ENCODE results near the gene C11orf68.
"Not testable (repeated sequence)": the region's sequence is repeated elsewhere in the genome, so short reads cannot be mapped to it uniquely, and the experiment has no call there.

C11orf68 gene

GRCh38 chr11:65918211-65919140 lies at the start of gene C11orf68:
C11orf68 (minus strand) TSS chr11:65919062; CDS start chr11:65919031, 31 bp downstream.
- DNase-seq = no peak

DNA sequence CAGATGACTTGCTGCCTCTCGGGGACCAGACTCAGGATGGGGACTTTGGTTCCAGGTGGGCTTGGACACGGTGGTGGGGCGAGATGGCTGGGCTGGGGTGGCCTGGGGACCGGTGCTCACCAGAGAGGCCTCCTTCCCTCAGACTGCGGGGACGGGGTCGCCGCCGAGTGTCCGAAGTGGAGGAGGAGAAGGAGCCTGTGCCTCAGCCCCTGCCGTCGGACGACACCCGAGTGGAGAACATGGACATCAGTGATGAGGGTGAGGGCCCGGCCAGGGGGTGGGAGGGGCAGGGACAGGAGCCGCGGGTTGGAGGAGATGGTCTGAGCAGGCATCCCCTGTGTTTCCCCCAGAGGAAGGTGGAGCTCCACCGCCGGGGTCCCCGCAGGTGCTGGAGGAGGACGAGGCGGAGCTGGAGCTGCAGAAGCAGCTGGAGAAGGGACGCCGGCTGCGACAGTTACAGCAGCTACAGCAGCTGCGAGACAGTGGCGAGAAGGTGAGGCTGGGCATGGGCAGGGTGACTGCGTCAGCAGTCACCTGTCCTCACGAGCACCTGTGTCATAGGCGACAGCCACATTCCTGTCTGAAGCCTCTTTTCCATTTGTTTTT lies 48.6 kb upstream of the C11orf68 start:
- no peak for DNase-seq

GRCh38 chr11:65965986-65966762 lies 47.3 kb upstream of the C11orf68 start:
- no peak for DNase-seq

- no peak for DNase-seq
Observed at GRCh38 chr11:65964906-65965305, 46.0 kb upstream of the C11orf68 start.

DNA sequence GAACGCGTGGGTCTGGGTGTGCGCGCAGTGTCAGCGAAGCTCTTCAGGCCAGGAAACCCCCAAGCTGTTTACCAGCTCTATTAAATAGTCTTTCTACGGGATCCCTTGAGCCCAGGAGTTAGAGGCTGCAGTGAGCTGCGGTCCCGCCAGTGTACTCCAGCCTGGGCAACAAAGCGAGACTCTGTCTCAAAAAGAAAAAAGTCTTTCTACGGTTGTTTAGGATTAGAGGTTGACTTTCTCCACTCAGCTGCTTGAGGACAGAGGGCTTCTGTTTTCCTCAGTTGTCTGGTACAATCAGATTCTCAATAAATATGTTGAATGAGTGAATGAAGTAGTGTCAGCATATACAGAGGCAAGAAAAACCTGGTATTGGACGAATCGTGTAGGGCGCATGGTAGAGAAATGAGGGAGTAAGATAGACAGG lies 43.3 kb upstream of the C11orf68 start:
- no peak for DNase-seq

DNA sequence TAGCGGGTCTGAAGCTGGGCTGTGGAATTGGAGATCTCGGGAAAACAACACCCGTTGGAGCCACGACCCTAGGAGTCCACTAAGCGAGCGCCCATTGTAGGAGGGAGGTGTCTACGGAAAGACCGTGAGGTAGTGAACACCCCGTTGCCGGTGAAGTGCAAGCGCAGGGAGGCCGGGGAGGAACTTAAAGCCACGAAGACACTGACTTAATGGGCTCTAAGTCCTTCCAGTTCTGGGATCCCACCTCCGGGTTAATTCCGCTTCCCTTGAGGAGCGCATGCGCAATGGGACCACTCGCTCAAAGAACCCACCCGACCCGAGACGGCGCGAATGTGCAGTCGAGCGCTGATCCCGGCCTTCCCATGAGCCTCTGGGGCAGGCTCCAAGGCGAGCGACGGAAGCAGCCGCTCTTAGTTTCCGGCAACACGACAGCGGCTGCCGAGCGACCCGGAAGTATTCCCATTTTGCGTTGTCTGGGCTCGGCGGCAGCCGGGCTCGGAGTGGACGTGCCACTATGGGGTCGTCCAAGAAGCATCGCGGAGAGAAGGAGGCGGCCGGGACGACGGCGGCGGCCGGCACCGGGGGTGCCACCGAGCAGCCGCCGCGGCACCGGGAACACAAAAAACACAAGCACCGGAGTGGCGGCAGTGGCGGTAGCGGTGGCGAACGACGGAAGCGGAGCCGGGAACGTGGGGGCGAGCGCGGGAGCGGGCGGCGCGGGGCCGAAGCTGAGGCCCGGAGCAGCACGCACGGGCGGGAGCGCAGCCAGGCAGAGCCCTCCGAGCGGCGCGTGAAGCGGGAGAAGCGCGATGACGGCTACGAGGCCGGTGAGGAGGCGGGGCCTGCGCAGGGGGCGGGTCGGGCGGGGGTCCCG lies 42.6 kb upstream of the C11orf68 start, which contains the start of gene SART1:
TSS of gene SART1 (plus strand) at position 468 of the 874 bp plus-strand sequence. CDS start at position 515, 47 bp downstream.
- peak; percentile 98 to 99 (median 99) for DNase-seq

- no peak for DNase-seq
Observed at GRCh38 chr11:65960824-65961266, 42.0 kb upstream of the C11orf68 start.

DNA sequence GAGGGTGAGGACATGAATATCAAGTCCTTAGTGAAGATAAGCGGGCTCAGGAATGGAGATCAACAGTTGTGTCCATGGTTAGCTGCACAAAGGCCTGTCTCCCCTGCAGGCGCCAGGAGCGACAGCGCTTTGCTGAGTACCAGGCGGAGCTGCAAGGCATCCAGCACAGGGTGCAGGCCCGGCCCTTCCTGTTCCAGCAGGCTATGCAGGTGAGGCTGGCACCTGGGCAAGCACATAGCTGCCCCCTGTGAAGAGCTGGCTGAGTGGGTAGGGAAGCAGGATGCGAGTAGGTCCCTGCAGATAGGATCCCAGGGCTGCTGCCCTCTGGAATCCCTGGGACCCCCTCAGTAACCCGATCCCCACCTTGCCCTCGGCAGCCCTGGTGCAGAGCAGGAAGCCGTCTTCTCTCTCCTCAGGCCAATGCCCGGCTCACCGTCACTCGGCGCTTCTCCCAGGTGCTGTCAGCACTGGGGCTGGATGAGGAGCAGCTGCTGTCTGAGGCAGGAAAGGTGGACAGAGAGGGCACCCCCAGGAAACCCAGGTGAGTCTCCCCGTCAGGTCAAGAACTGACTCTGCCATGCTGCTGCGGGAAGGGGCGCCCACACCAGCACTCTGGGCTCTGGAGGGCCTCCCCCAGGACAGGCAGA lies 40.0 kb upstream of the C11orf68 start:
- no peak for DNase-seq

DNA sequence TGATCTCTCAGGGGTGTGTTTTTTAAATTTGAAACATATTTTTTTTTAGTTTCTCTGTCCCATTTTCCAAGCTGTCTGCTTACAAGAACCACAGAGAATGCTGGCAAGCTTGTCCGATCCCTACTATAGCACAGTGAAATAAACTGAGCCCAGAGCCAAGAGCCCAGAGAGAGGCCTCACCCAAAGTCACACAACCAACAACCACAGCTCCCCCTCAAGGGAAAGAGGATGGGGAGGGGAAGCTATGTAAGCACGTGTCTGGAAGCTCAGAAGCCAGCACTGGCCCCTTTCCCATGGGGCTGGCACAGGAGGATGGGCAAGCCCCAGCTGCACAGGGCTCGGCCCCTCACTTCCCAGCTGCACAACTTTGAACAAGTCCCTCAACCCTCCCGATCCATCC lies 39.4 kb upstream of the C11orf68 start:
- DNase-seq = no peak

GRCh38 chr11:65954771-65955170 lies 35.9 kb upstream of the C11orf68 start:
- no peak for DNase-seq

DNA sequence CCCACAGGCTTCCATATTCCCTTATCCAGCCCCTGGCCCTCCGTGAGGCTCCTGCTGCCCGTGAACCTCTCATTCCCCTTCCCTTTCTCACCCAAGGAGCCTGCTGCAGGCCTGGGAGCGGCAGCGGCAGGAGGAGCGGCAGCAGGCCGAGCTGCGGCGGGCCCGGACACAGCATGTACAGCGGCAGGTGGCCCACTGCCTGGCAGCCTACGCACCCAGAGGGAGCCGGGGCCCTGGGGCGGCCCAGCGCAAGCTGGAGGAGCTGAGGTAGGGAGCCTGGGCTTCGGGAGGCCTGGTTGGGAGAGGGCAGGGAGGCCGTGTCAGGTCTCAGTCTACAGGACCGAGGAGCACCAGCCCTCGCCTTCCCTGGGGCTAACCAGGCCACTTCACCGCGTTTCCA lies 34.6 kb upstream of the C11orf68 start:
- no peak for DNase-seq

DNA sequence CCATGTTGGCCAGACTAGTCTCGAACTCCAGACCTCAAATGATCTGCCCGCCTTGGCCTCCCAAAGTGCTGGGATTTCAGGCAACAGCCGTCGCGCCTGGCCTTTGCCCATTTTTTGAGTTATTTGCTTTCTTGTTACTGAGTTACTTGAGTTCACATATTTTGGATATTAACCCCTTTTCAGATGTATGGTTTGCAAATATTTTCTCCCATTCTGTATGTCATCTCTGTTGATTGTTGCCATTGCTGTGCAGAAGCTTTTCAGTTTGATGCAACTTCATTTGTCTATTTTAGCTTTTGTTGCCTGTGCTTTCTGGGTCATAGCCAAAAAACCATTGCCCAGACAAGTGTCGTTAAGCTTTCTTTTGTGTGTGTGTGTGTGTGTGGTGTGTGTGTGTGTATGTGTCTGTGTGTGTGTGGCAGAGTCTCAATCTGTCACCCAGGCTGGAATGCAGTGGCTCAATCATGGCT lies 33.2 kb upstream of the C11orf68 start:
- no peak for DNase-seq

GRCh38 chr11:65951641-65952040 lies 32.8 kb upstream of the C11orf68 start:
- not testable (repeated sequence) for DNase-seq

DNA sequence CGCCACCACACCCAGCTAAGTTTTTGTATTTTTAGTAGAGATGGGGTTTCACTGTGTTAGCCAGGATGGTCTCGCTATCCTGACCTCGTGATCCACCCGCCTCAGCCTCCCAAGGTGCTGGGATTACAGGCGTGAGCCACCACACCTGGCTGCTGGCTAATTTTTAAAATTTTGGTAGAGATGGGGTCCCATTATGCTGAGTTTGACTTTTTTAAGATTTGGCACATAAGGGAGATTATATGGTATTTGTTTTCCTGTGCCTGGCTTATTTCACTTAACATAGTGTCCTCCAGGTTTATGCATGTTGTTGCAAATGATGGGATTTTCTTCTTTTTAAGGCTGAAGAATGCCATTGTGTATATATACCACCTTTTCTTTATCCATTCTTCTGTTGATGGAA lies 31.8 kb upstream of the C11orf68 start:
- not testable (repeated sequence) for DNase-seq

- no peak for DNase-seq
Observed at GRCh38 chr11:65947603-65948125, 28.8 kb upstream of the C11orf68 start.

GRCh38 chr11:65947133-65947532 lies 28.3 kb upstream of the C11orf68 start:
- DNase-seq = no peak

GRCh38 chr11:65946655-65947054 lies 27.8 kb upstream of the C11orf68 start:
- no peak for DNase-seq

- no peak for DNase-seq
Observed at GRCh38 chr11:65945941-65946558, 27.2 kb upstream of the C11orf68 start.

DNA sequence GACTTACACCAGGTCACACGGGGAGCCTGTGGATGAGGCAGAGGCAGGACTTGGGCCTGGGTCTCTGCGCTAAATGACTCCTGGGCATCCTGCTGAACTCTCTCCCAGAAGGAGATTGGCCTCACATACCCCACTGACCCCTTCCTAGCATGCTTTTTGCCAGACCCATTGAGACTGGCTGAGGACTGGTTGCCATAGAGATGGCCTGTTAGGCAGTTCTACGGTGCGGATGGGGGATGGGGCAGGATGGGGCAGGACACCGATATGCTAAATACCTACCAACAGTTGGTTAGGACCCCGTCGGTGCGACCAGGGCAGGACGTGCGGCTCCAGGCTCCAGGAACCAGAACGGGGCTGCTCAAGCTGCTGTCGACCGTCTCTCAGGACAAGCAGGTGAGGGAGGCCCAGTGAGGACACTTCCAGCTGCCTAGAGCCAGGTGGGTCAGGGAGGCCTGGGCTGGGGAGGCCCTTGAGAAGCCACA lies 26.6 kb upstream of the C11orf68 start, which contains the start of gene TSGA10IP:
TSS of gene TSGA10IP (plus strand) at position 51 of the 482 bp plus-strand sequence. CDS start at position 247, 196 bp downstream.
- DNase-seq = no peak

DNA sequence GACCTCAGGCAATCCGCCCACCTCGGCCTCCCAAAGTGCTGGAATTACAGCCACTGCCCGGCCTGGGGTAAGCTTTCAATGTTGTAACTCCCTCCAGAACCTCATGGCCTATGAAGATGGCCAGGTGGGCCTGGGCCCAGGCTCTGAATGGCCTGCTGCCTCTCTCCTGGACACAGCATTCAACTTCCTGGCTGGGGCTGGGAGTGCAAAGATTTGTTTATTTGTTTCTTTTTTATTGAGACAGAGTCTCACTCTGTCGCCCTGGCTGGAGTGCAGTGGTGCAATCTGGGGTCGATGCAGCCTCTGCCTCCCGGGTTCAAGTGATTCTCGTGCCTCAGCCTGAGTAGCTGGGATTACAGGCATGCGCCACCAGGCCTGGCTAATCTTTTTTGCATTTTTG lies 25.9 kb upstream of the C11orf68 start:
- DNase-seq = no peak

All from suppressor macrophage treated with lipopolysaccharide for 1 hour (primary cell).